ENCODE measurements around the gene RAVER1.

Gene RAVER1

GRCh38 chr19:10270616-10271394 lies 62.5 kb downstream of the RAVER1 start, which contains the start of gene ICAM1:
Gene ICAM1 (plus strand): TSS chr19:10271120. CDS start chr19:10271160, 40 bp downstream.
- DNase-seq (ENCODE audit: insufficient read length, low spot score) (no peak), FAIRE-seq (peak; percentile 92)

DNA sequence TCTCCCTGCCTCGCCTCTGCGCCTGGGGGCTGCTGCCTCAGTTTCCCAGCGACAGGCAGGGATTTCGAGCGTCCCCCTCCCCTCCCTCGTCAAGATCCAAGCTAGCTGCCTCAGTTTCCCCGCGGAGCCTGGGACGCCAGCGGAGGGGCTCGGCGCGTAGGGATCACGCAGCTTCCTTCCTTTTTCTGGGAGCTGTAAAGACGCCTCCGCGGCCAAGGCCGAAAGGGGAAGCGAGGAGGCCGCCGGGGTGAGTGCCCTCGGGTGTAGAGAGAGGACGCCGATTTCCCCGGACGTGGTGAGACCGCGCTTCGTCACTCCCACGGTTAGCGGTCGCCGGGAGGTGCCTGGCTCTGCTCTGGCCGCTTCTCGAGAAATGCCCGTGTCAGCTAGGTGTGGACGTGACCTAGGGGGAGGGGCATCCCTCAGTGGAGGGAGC lies 63.1 kb downstream of the RAVER1 start:
- FAIRE-seq (peak; percentile 83), DNase-seq (ENCODE audit: insufficient read length, low spot score) (no peak)

DNA sequence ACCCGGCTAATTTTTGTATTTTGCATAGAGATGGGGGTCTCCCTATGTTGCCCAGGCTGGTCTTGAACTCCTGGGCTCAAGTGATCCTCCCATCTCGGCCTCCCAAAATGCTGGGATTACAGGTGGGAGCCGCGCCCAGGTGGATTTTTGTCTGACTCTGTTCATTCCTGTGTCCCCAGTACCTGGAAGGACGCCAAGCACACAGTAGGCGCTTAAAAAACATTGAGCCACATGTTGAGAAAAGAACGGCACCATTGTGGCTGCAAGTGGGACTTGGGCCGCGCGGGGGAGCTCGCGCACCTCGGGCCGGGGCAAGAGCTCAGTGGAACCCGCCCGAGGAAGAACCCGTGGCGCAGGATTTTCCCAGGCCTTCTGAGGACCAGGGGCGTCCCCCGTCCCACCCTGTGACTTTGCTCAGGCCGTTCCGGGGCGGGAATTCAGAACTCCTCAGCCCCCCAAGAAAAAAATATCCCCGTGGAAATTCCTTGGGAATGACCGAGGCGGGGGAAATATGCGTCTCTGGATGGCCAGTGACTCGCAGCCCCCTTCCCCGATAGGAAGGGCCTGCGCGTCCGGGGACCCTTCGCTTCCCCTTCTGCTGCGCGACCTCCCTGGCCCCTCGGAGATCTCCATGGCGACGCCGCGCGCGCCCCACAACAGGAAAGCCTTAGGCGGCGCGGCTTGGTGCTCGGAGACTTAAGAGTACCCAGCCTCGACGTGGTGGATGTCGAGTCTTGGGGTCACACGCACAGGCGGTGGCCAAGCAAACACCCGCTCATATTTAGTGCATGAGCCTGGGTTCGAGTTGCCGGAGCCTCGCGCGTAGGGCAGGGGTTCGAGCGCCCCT lies 63.8 kb downstream of the RAVER1 start:
- DNase-seq (ENCODE audit: insufficient read length, low spot score) (no peak), FAIRE-seq (peak; percentile 86)

DNA sequence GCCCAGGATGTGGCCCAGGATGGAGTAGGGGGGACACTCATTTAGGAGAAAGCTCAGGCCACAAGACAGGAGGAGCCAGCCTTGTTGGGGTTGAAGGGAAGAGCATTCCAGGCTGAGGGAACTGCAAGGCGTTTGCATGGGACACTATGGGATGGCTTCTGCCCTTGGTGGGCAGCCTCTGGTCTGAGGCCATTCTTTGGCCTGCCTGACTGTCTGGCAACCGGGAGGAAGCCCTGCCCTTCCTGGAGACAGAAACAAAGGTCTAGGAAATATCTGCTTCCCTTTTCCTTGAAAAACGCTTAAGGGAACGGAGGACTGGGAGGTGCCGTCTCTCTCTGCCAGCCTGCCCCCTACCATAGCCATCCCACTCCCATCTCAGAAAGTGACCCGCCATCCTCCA lies 65.3 kb downstream of the RAVER1 start:
- no peak for DNase-seq (ENCODE audit: insufficient read length, low spot score)
- no peak for FAIRE-seq

GRCh38 chr19:10266706-10267105 lies 66.6 kb downstream of the RAVER1 start:
- FAIRE-seq = no peak
- no peak for DNase-seq (ENCODE audit: insufficient read length, low spot score)

Data from GM19239 (cell line).